ENCODE results near the gene NOSIP.

DNA sequence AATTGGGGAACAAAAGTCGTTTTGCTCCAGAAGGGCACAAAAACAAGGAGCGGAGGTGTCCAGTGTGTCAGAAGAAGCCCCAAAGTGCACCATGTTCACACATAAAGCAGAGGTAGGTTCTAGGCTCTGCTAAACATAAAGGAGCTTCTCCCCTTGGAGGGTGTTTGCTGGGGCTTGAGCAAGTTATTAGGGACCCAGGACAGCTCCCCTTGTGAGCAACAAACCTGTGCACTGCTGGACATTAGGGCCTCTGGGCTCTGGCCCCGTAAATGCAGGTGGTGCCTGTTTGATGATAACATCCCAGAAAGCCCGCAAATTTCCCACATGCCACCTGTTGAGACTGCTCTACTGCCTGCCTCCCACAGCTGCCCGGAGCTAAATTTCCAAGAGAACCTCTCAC lies 41.7 kb downstream of the NOSIP start:
- TF ChIP-seq, protein P1, sequence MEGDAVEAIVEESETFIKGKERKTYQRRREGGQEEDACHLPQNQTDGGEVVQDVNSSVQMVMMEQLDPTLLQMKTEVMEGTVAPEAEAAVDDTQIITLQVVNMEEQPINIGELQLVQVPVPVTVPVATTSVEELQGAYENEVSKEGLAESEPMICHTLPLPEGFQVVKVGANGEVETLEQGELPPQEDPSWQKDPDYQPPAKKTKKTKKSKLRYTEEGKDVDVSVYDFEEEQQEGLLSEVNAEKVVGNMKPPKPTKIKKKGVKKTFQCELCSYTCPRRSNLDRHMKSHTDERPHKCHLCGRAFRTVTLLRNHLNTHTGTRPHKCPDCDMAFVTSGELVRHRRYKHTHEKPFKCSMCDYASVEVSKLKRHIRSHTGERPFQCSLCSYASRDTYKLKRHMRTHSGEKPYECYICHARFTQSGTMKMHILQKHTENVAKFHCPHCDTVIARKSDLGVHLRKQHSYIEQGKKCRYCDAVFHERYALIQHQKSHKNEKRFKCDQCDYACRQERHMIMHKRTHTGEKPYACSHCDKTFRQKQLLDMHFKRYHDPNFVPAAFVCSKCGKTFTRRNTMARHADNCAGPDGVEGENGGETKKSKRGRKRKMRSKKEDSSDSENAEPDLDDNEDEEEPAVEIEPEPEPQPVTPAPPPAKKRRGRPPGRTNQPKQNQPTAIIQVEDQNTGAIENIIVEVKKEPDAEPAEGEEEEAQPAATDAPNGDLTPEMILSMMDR (IDR thresholded peaks at IDR 0.05) = no peak
- no peak for TF ChIP-seq EZH2 (IDR thresholded peaks at IDR 0.05)
- TF ChIP-seq EZH2phosphoT487 (IDR thresholded peaks at IDR 0.05) = no peak

Data from neural progenitor cell (in vitro differentiated cells).